Measurements from ENCODE around the gene SMIM13.

SMIM13 gene

GRCh38 chr6:11126876-11127275 lies 33.2 kb downstream of the SMIM13 start:
- H3K9me3 ChIP-seq (ENCODE audit: insufficient read depth, low read length): no peaks in the 10 kb centered on the region
- H3K27ac ChIP-seq (ENCODE audit: low read depth, low read length): no peak overlapping the region
- H3K9me2 ChIP-seq (replicated peaks; ENCODE audit: insufficient read depth, low read length): no peaks in the 10 kb centered on the region
- no peak overlapping the region for H3K4me2 ChIP-seq (ENCODE audit: low read depth, low read length, poor library complexity, severe bottlenecking)
- H3K4me3 ChIP-seq (ENCODE audit: insufficient read depth, low read length, poor library complexity, severe bottlenecking): no peak overlapping the region
- H2AFZ ChIP-seq (ENCODE audit: low read depth, low read length, severe bottlenecking): no peak overlapping the region
- peaks cover 96% of the 10 kb centered on the region for H3K79me2 ChIP-seq (ENCODE audit: insufficient read depth, low read length)
- peaks cover 9% of the 10 kb centered on the region for H4K20me1 ChIP-seq (ENCODE audit: low read depth, low read length)
- TF ChIP-seq EZH2phosphoT487 (conservative IDR thresholded peaks at IDR 0.05; ENCODE audit: low read length) (no peak), CTCF (IDR thresholded peaks at IDR 0.05; ENCODE audit: insufficient read depth, low read length, poor library complexity, severe bottlenecking) (no peak)
- H3K27me3 ChIP-seq (ENCODE audit: low read length): no peaks in the 10 kb centered on the region
- no peaks in the 10 kb centered on the region for H3K36me3 ChIP-seq (ENCODE audit: low read length)
- no peak overlapping the region for H3K9ac ChIP-seq (ENCODE audit: low read length)
- H3F3A ChIP-seq (ENCODE audit: insufficient read depth): no peaks in the 10 kb centered on the region; the same call in 1 of the 2 replicates

GRCh38 chr6:11128608-11129007 lies 35.0 kb downstream of the SMIM13 start:
- Histone ChIP-seq H2AFZ (ENCODE audit: low read depth, low read length, severe bottlenecking) (no peak overlapping the region), H3K36me3 (ENCODE audit: low read length) (no peaks in the 10 kb centered on the region), H3K27me3 (ENCODE audit: low read length) (no peaks in the 10 kb centered on the region), H4K20me1 (ENCODE audit: low read depth, low read length) (peaks cover 15% of the 10 kb centered on the region), H3K9me2 (replicated peaks; ENCODE audit: insufficient read depth, low read length) (no peaks in the 10 kb centered on the region), H3K9me3 (ENCODE audit: insufficient read depth, low read length) (no peaks in the 10 kb centered on the region), H3K4me3 (ENCODE audit: insufficient read depth, low read length, poor library complexity, severe bottlenecking) (no peak overlapping the region), H3K27ac (ENCODE audit: low read depth, low read length) (no peak overlapping the region), H3K79me2 (ENCODE audit: insufficient read depth, low read length) (peaks cover 96% of the 10 kb centered on the region), H3K4me2 (ENCODE audit: low read depth, low read length, poor library complexity, severe bottlenecking) (no peak overlapping the region), H3K9ac (ENCODE audit: low read length) (no peak overlapping the region), H3F3A (ENCODE audit: insufficient read depth) (peaks cover 4% of the 10 kb centered on the region; the same call in 1 of the 2 replicates)
- no peak for TF ChIP-seq EZH2phosphoT487 (conservative IDR thresholded peaks at IDR 0.05; ENCODE audit: low read length)
- no peak for TF ChIP-seq CTCF (IDR thresholded peaks at IDR 0.05; ENCODE audit: insufficient read depth, low read length, poor library complexity, severe bottlenecking)

GRCh38 chr6:11129908-11130565 lies 36.4 kb downstream of the SMIM13 start:
- no peaks in the 10 kb centered on the region for H3K9me3 ChIP-seq (ENCODE audit: insufficient read depth, low read length)
- peaks cover 6% of the 10 kb centered on the region; the same call in 1 of the 2 replicates for H3F3A ChIP-seq (ENCODE audit: insufficient read depth)
- H3K9ac ChIP-seq (ENCODE audit: low read length): no peak overlapping the region
- no peaks in the 10 kb centered on the region for H3K27me3 ChIP-seq (ENCODE audit: low read length)
- TF ChIP-seq EZH2phosphoT487 (conservative IDR thresholded peaks at IDR 0.05; ENCODE audit: low read length) (no peak), CTCF (IDR thresholded peaks at IDR 0.05; ENCODE audit: insufficient read depth, low read length, poor library complexity, severe bottlenecking) (no peak)
- peaks cover 85% of the 10 kb centered on the region for H3K79me2 ChIP-seq (ENCODE audit: insufficient read depth, low read length)
- H3K36me3 ChIP-seq (ENCODE audit: low read length): peaks cover 9% of the 10 kb centered on the region
- H3K4me2 ChIP-seq (ENCODE audit: low read depth, low read length, poor library complexity, severe bottlenecking): no peak overlapping the region
- no peaks in the 10 kb centered on the region for H3K9me2 ChIP-seq (replicated peaks; ENCODE audit: insufficient read depth, low read length)
- no peak overlapping the region for H3K4me3 ChIP-seq (ENCODE audit: insufficient read depth, low read length, poor library complexity, severe bottlenecking)
- H2AFZ ChIP-seq (ENCODE audit: low read depth, low read length, severe bottlenecking): no peak overlapping the region
- H4K20me1 ChIP-seq (ENCODE audit: low read depth, low read length): peaks cover 16% of the 10 kb centered on the region
- H3K27ac ChIP-seq (ENCODE audit: low read depth, low read length): no peak overlapping the region

Data from SU-DHL-6 (cell line).